ENCODE data around the gene LPXN. TPM values are rescaled to one million over a fixed set of nuclear protein-coding genes. Genes with fewer than 3 reads are reported as not detected.
A peak's percentile ranks its signal among the peaks of the same experiment; 100 is the strongest.

Gene LPXN
- total RNA-seq, 1 experiment from 2014 or later: 3.0 TPM

GRCh38 chr11:58577555-58578135 is 2.0 kb upstream of the LPXN start:
- CTCF ChIA-PET: interaction anchor here (0.6 kb wide), 1 partner anchor 474 kb away, joined by 3 read pairs; no protein-coding TSS in a partner anchor
- Histone ChIP-seq H3K4me3 (ENCODE audit: low read depth in 2 of 2, low read length in 2 of 2) (peak overlapping the region; percentile 84 to 94), H3K9me3 (ENCODE audit: control insufficient read depth, insufficient read depth, low read depth, low read length) (no peaks in the 10 kb centered on the region), H3K27ac (ENCODE audit: low read length) (peak overlapping the region; percentile 100), H3K4me1 (ENCODE audit: control insufficient read depth, insufficient read depth, low read length) (peaks cover 39% of the 10 kb centered on the region), H3K27me3 (ENCODE audit: control insufficient read depth, insufficient read depth, low read length) (no peaks in the 10 kb centered on the region), H3K36me3 (ENCODE audit: control insufficient read depth, insufficient read depth, low read length) (peaks cover 12% of the 10 kb centered on the region)
- ATAC-seq (peak; percentile 5), DNase-seq (ENCODE audit: low read depth, low spot score) (no peak)
- BruUV-seq (replicated peaks): TSS peak; percentile 88
- in situ Hi-C loops (cut with HindIII; ENCODE audit: low pct_unique_long_range_greater_than_20kb, low sequenced_read_pairs): no loop called here
- no peak for TF ChIP-seq SIN3A (IDR thresholded peaks at IDR 0.05; ENCODE audit: borderline replicate concordance, insufficient read depth, low read depth, low read length)
- no peak for TF ChIP-seq CTCF (IDR thresholded peaks at IDR 0.05)
- peak; percentile 77; the same call in 1 of the 2 replicates for TF ChIP-seq POLR2AphosphoS5 (IDR thresholded peaks at IDR 0.05; ENCODE audit: low read depth, low read length)
- TF ChIP-seq TCF7L2 (IDR thresholded peaks at IDR 0.05; ENCODE audit: low read depth, low read length): no peak; the same call in 1 of the 2 replicates
- TF ChIP-seq, protein P1, sequence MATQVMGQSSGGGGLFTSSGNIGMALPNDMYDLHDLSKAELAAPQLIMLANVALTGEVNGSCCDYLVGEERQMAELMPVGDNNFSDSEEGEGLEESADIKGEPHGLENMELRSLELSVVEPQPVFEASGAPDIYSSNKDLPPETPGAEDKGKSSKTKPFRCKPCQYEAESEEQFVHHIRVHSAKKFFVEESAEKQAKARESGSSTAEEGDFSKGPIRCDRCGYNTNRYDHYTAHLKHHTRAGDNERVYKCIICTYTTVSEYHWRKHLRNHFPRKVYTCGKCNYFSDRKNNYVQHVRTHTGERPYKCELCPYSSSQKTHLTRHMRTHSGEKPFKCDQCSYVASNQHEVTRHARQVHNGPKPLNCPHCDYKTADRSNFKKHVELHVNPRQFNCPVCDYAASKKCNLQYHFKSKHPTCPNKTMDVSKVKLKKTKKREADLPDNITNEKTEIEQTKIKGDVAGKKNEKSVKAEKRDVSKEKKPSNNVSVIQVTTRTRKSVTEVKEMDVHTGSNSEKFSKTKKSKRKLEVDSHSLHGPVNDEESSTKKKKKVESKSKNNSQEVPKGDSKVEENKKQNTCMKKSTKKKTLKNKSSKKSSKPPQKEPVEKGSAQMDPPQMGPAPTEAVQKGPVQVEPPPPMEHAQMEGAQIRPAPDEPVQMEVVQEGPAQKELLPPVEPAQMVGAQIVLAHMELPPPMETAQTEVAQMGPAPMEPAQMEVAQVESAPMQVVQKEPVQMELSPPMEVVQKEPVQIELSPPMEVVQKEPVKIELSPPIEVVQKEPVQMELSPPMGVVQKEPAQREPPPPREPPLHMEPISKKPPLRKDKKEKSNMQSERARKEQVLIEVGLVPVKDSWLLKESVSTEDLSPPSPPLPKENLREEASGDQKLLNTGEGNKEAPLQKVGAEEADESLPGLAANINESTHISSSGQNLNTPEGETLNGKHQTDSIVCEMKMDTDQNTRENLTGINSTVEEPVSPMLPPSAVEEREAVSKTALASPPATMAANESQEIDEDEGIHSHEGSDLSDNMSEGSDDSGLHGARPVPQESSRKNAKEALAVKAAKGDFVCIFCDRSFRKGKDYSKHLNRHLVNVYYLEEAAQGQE (IDR thresholded peaks at IDR 0.05; ENCODE audit: insufficient read depth in 1 of 2, low read depth in 2 of 2, low read length in 1 of 2): no peak
- intact Hi-C loops (cut with micrococcal nuclease; ENCODE audit: unreplicated experiment): loop anchor here (10.0 kb wide), 1 partner anchor 97 kb away; no protein-coding TSS in a partner anchor
- POLR2A ChIA-PET: interaction anchor here (0.6 to 1.2 kb wide), 2 partner anchors 10 to 52 kb away, joined by 3 to 4 read pairs; no protein-coding TSS in a partner anchor

DNA sequence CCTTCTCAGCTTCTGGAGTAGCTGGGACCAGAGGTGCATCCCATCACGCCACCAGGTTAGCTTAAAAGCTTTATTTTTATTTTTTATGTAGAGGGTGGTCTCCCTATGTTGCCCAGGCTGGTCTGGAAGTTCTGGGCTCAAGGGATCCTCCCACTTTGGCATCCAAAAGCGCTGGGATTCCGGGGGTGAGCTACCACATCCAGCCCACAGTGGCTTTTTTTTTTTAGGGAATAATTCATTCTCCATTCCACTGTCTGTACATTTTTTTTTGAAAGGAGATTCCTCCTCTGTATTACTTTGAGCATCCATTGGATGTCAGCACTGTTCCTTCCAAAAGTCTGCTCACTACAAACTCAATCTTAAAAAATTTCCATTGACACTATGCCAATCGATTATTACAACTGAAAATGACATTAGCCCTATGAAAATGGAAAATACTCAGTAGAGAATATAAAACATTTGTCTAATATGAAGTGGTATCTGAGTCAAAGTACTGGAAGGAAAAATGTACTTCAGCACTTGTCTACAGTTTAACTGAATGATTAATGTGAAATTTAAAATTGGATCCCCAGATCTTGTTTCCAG is 1.3 kb upstream of the LPXN start:
- Histone ChIP-seq H3K9me3 (ENCODE audit: control insufficient read depth, insufficient read depth, low read depth, low read length) (no peaks in the 10 kb centered on the region), H3K4me1 (ENCODE audit: control insufficient read depth, insufficient read depth, low read length) (peaks cover 32% of the 10 kb centered on the region), H3K27ac (ENCODE audit: low read length) (peak overlapping the region; percentile 100), H3K36me3 (ENCODE audit: control insufficient read depth, insufficient read depth, low read length) (peaks cover 12% of the 10 kb centered on the region), H3K27me3 (ENCODE audit: control insufficient read depth, insufficient read depth, low read length) (no peaks in the 10 kb centered on the region), H3K4me3 (ENCODE audit: low read depth in 2 of 2, low read length in 2 of 2) (peak overlapping the region; percentile 84 to 94)
- ChIA-PET CTCF (interaction anchor here (0.6 kb wide), 1 partner anchor 474 kb away, joined by 3 read pairs; no protein-coding TSS in a partner anchor), POLR2A (interaction anchor here (1.2 kb wide), 1 partner anchor 9 kb away, joined by 3 read pairs; no protein-coding TSS in a partner anchor)
- ATAC-seq (no peak), DNase-seq (ENCODE audit: low read depth, low spot score) (peak; percentile 15)
- TF ChIP-seq TCF7L2 (IDR thresholded peaks at IDR 0.05; ENCODE audit: low read depth, low read length) (no peak; the same call in 1 of the 2 replicates), POLR2AphosphoS5 (IDR thresholded peaks at IDR 0.05; ENCODE audit: low read depth, low read length) (0 out of 2 replicates have a peak, but pooled peaks have one; percentile 33), CTCF (IDR thresholded peaks at IDR 0.05) (peak; percentile 48; the same call in 1 of the 2 replicates)
- TF ChIP-seq, protein P1 (IDR thresholded peaks at IDR 0.05; ENCODE audit: insufficient read depth in 1 of 2, low read depth in 2 of 2, low read length in 1 of 2): no peak
- in situ Hi-C loops (cut with HindIII; ENCODE audit: low pct_unique_long_range_greater_than_20kb, low sequenced_read_pairs) (no loop called here), intact Hi-C loops (cut with micrococcal nuclease; ENCODE audit: unreplicated experiment) (loop anchor here (10.0 kb wide), 1 partner anchor 98 kb away; no protein-coding TSS in a partner anchor)
- BruUV-seq (replicated peaks): no TSS peak

All from Panc1 (cell line).